Activated naive CD8-positive, alpha-beta T cell treated with anti-CD3 and anti-CD28 coated beads, Interleukin-2, amount 10 ng/mL, durations not matched to agents 7 days and 5 days (primary cell): ENCODE results near the gene BHLHE23. TPM values are rescaled to one million over a fixed set of nuclear protein-coding genes. Genes with fewer than 3 reads are reported as not detected.

Source experiments
- ATAC-seq: fragments of 150-1000 bp; cut with Tn5 transposase; one replicate; pipeline ENCODE4 v1.10.0; 2021; ENCODE audit warnings: low read depth, moderate library complexity
- POLR2A ChIA-PET: fragments of 350-600 bp; sonication (Branson Sonifier 250); formaldehyde crosslinking; loops from one replicate; lab custom pipeline; 2021; ENCODE audit warnings: antibody characterized with exemption; lab: Charles Lee
- DNase-seq: peaks from one replicate; pipeline ENCODE4 v3.0.0; 2021
- H3K27ac Mint-ChIP-seq: one replicate; pipeline ENCODE4 v1.8.0; 2022; ENCODE audit warnings: mild to moderate bottlenecking, mixed read lengths
- H3K27me3 Mint-ChIP-seq: one replicate; pipeline ENCODE4 v1.8.0; 2022; ENCODE audit warnings: mild to moderate bottlenecking, moderate library complexity, mixed read lengths
- H3K36me3 Mint-ChIP-seq: one replicate; pipeline ENCODE4 v1.8.0; 2021; ENCODE audit warnings: mild to moderate bottlenecking, mixed read lengths
- H3K4me1 Mint-ChIP-seq: one replicate; pipeline ENCODE4 v1.8.0; 2021; ENCODE audit warnings: mixed read lengths
- H3K4me3 Mint-ChIP-seq: one replicate; pipeline ENCODE4 v1.8.0; 2022; ENCODE audit warnings: mild to moderate bottlenecking, moderate library complexity, mixed read lengths
- H3K9me3 Mint-ChIP-seq: one replicate; pipeline ENCODE4 v1.8.0; 2021; ENCODE audit warnings: mixed read lengths
- total RNA-seq, 2 experiments: library from RNA; stranded (reverse); gene quantifications; one replicate each; pipeline ENCODE4 v1.2.3, GENCODE V29; 2021

BHLHE23 gene
- total RNA-seq, 2 experiments from 2014 or later = not detected

- DNase-seq = no peak
- POLR2A ChIA-PET = no interaction called here
- Mint-ChIP-seq H3K27ac (no peak overlapping the region), H3K36me3 (no peaks in the 10 kb centered on the region), H3K4me3 (no peak overlapping the region), H3K9me3 (no peaks in the 10 kb centered on the region), H3K27me3 (peaks cover 7% of the 10 kb centered on the region), H3K4me1 (no peaks in the 10 kb centered on the region)
- ATAC-seq = no peak
These were observed 41.2 kb upstream of the BHLHE23 start for GRCh38 chr20:63047946-63048345.

- no peaks in the 10 kb centered on the region for H3K4me1 Mint-ChIP-seq
These were observed 40.5 kb upstream of the BHLHE23 start for GRCh38 chr20:63047267-63047666.

GRCh38 chr20:63046841-63047240 is 40.1 kb upstream of the BHLHE23 start:
- peaks cover 7% of the 10 kb centered on the region for H3K27me3 Mint-ChIP-seq
- POLR2A ChIA-PET = no interaction called here
- no peak overlapping the region for H3K27ac Mint-ChIP-seq
- DNase-seq = no peak
- no peak overlapping the region for H3K4me3 Mint-ChIP-seq
- no peaks in the 10 kb centered on the region for H3K9me3 Mint-ChIP-seq
- ATAC-seq = no peak
- H3K36me3 Mint-ChIP-seq = no peaks in the 10 kb centered on the region
- H3K4me1 Mint-ChIP-seq = no peaks in the 10 kb centered on the region

More at GRCh38 chr20:63047267-63047666, 40.5 kb upstream of the BHLHE23 start:
- POLR2A ChIA-PET = no interaction called here
- ATAC-seq = no peak
- DNase-seq = no peak
- H3K36me3 Mint-ChIP-seq = no peaks in the 10 kb centered on the region
- no peak overlapping the region for H3K4me3 Mint-ChIP-seq
- no peaks in the 10 kb centered on the region for H3K9me3 Mint-ChIP-seq
- H3K27me3 Mint-ChIP-seq = peaks cover 6% of the 10 kb centered on the region
- no peak overlapping the region for H3K27ac Mint-ChIP-seq

GRCh38 chr20:63045991-63046390 is 39.2 kb upstream of the BHLHE23 start:
- Mint-ChIP-seq H3K4me3 (no peak overlapping the region), H3K4me1 (no peaks in the 10 kb centered on the region), H3K27me3 (peaks cover 12% of the 10 kb centered on the region), H3K36me3 (no peaks in the 10 kb centered on the region), H3K9me3 (no peaks in the 10 kb centered on the region), H3K27ac (no peak overlapping the region)
- ATAC-seq = no peak
- no peak for DNase-seq
- POLR2A ChIA-PET = no interaction called here

GRCh38 chr20:63045401-63045800 is 38.6 kb upstream of the BHLHE23 start:
- Mint-ChIP-seq H3K36me3 (no peaks in the 10 kb centered on the region), H3K4me1 (no peaks in the 10 kb centered on the region), H3K4me3 (no peak overlapping the region), H3K9me3 (no peaks in the 10 kb centered on the region), H3K27me3 (peaks cover 16% of the 10 kb centered on the region), H3K27ac (no peak overlapping the region)
- POLR2A ChIA-PET = no interaction called here
- DNase-seq (no peak), ATAC-seq (no peak)

GRCh38 chr20:63044605-63045004 is 37.8 kb upstream of the BHLHE23 start:
- DNase-seq (no peak), ATAC-seq (no peak)
- Mint-ChIP-seq H3K9me3 (no peaks in the 10 kb centered on the region), H3K4me1 (no peaks in the 10 kb centered on the region), H3K4me3 (no peak overlapping the region), H3K36me3 (no peaks in the 10 kb centered on the region), H3K27ac (no peak overlapping the region), H3K27me3 (peaks cover 24% of the 10 kb centered on the region)
- POLR2A ChIA-PET = no interaction called here

- Mint-ChIP-seq H3K4me1 (no peaks in the 10 kb centered on the region), H3K27ac (no peak overlapping the region), H3K27me3 (peaks cover 26% of the 10 kb centered on the region), H3K36me3 (no peaks in the 10 kb centered on the region), H3K4me3 (no peak overlapping the region), H3K9me3 (no peaks in the 10 kb centered on the region)
- POLR2A ChIA-PET = no interaction called here
- ATAC-seq = no peak
- DNase-seq = no peak
These were observed 37.4 kb upstream of the BHLHE23 start for GRCh38 chr20:63044204-63044600.

GRCh38 chr20:63043348-63044203 is 36.8 kb upstream of the BHLHE23 start:
- DNase-seq (no peak), ATAC-seq (no peak)
- POLR2A ChIA-PET = no interaction called here
- no peaks in the 10 kb centered on the region for H3K9me3 Mint-ChIP-seq
- no peak overlapping the region for H3K4me3 Mint-ChIP-seq
- H3K36me3 Mint-ChIP-seq = no peaks in the 10 kb centered on the region
- no peak overlapping the region for H3K27ac Mint-ChIP-seq
- H3K4me1 Mint-ChIP-seq = no peaks in the 10 kb centered on the region
- peaks cover 26% of the 10 kb centered on the region for H3K27me3 Mint-ChIP-seq

- Mint-ChIP-seq H3K4me3 (no peak overlapping the region), H3K4me1 (no peaks in the 10 kb centered on the region), H3K27me3 (peaks cover 26% of the 10 kb centered on the region), H3K36me3 (no peaks in the 10 kb centered on the region), H3K9me3 (no peaks in the 10 kb centered on the region), H3K27ac (no peak overlapping the region)
- POLR2A ChIA-PET = no interaction called here
- no peak for ATAC-seq
- no peak for DNase-seq
These were observed 35.8 kb upstream of the BHLHE23 start for GRCh38 chr20:63042448-63043071.

GRCh38 chr20:63041776-63042175 is 35.0 kb upstream of the BHLHE23 start:
- POLR2A ChIA-PET = no interaction called here
- H3K9me3 Mint-ChIP-seq = no peaks in the 10 kb centered on the region
- no peak overlapping the region for H3K27ac Mint-ChIP-seq
- DNase-seq (no peak), ATAC-seq (no peak)
- no peaks in the 10 kb centered on the region for H3K36me3 Mint-ChIP-seq
- H3K4me3 Mint-ChIP-seq = no peak overlapping the region
- H3K4me1 Mint-ChIP-seq = no peaks in the 10 kb centered on the region
- peaks cover 26% of the 10 kb centered on the region for H3K27me3 Mint-ChIP-seq

GRCh38 chr20:63037669-63038268 is 31.0 kb upstream of the BHLHE23 start:
- no peak overlapping the region for H3K27ac Mint-ChIP-seq
- H3K27me3 Mint-ChIP-seq = peaks cover 34% of the 10 kb centered on the region
- H3K9me3 Mint-ChIP-seq = no peaks in the 10 kb centered on the region
- POLR2A ChIA-PET = no interaction called here
- DNase-seq (no peak), ATAC-seq (no peak)
- no peaks in the 10 kb centered on the region for H3K36me3 Mint-ChIP-seq
- peaks cover 4% of the 10 kb centered on the region for H3K4me1 Mint-ChIP-seq
- H3K4me3 Mint-ChIP-seq = no peak overlapping the region

- H3K36me3 Mint-ChIP-seq = no peaks in the 10 kb centered on the region
- POLR2A ChIA-PET = no interaction called here
- H3K27ac Mint-ChIP-seq = no peak overlapping the region
- DNase-seq = no peak
- no peaks in the 10 kb centered on the region for H3K9me3 Mint-ChIP-seq
- H3K4me1 Mint-ChIP-seq = peaks cover 5% of the 10 kb centered on the region
- H3K27me3 Mint-ChIP-seq = peaks cover 25% of the 10 kb centered on the region
- H3K4me3 Mint-ChIP-seq = no peak overlapping the region
- no peak for ATAC-seq
These were observed 29.5 kb upstream of the BHLHE23 start for GRCh38 chr20:63036291-63036690.

- POLR2A ChIA-PET = no interaction called here
- no peak for DNase-seq
- no peak overlapping the region for H3K27ac Mint-ChIP-seq
- no peak for ATAC-seq
- peaks cover 22% of the 10 kb centered on the region for H3K27me3 Mint-ChIP-seq
- no peaks in the 10 kb centered on the region for H3K36me3 Mint-ChIP-seq
- H3K4me3 Mint-ChIP-seq = no peak overlapping the region
- H3K9me3 Mint-ChIP-seq = no peaks in the 10 kb centered on the region
- peaks cover 5% of the 10 kb centered on the region for H3K4me1 Mint-ChIP-seq
These were observed 28.9 kb upstream of the BHLHE23 start for GRCh38 chr20:63035603-63036185.
